Osteoblast (primary cell): ENCODE measurements around the gene LTBP1. TPM values are rescaled to one million over a fixed set of nuclear protein-coding genes. Genes with fewer than 3 reads are reported as not detected.

Experiments used
- DNase-seq: peaks from one replicate; pipeline ENCODE4 v3.0.0; 2011; ENCODE audit warnings: low spot score, mixed read lengths; ENCODE audit not compliant: insufficient read length; ENCODE audit errors: missing footprints
- H2AFZ ChIP-seq: 2 replicates; pipeline ENCODE4 v1.6.0; 2011; ENCODE audit warnings: mild to moderate bottlenecking, low read length
- H3K27ac ChIP-seq: 2 replicates; pipeline ENCODE4 v1.5.1; 2011; ENCODE audit warnings: mild to moderate bottlenecking, low read depth, low read length, moderate library complexity
- H3K27me3 ChIP-seq: 2 replicates; pipeline ENCODE4 v1.6.0; 2012; ENCODE audit warnings: mild to moderate bottlenecking, control low read depth, inconsistent platforms, low read length, moderate library complexity; ENCODE audit not compliant: insufficient read depth
- H3K36me3 ChIP-seq: 2 replicates; pipeline ENCODE4 v1.5.1; 2011; ENCODE audit warnings: mild to moderate bottlenecking, low read length, control low read depth, moderate library complexity; ENCODE audit not compliant: insufficient read depth
- H3K4me1 ChIP-seq: 2 replicates; pipeline ENCODE4 v1.5.1; 2011; ENCODE audit warnings: mild to moderate bottlenecking, low read length, control low read depth, moderate library complexity; ENCODE audit not compliant: insufficient read depth
- H3K4me2 ChIP-seq: 2 replicates; pipeline ENCODE4 v1.6.0; 2011; ENCODE audit warnings: mild to moderate bottlenecking, low read length; ENCODE audit not compliant: insufficient read depth
- H3K4me3 ChIP-seq: fragments of 200-600 bp; sonication (generic); 3 replicates; pipeline ENCODE4 v1.5.1; 2012; ENCODE audit warnings: mild to moderate bottlenecking, low read length, inconsistent platforms; ENCODE audit not compliant: insufficient read depth
- H3K79me2 ChIP-seq: 2 replicates; pipeline ENCODE4 v1.6.0; 2012; ENCODE audit warnings: mild to moderate bottlenecking, low read length, control low read depth, inconsistent platforms; ENCODE audit not compliant: insufficient read depth
- H3K9me3 ChIP-seq: 2 replicates; pipeline ENCODE4 v1.5.1; 2011; ENCODE audit warnings: low read depth, low read length, control low read depth
- H4K20me1 ChIP-seq: 2 replicates; pipeline ENCODE4 v1.6.0; 2012; ENCODE audit warnings: mild to moderate bottlenecking, low read length, control low read depth; ENCODE audit not compliant: insufficient read depth
- total RNA-seq: library from RNA; depleted of rRNA; stranded (reverse); fragments of >200 nt; gene quantifications from 2 replicates; pipeline ENCODE4 v1.2.3, GENCODE V29; 2012
- TF ChIP-seq, protein P1 (sequence below): IDR thresholded peaks from 2 replicates; pipeline ENCODE4 v1.5.1; 2011; ENCODE audit warnings: mild to moderate bottlenecking, low read depth, low read length, moderate library complexity; ENCODE audit errors: extremely low read depth

LTBP1 gene
- total RNA-seq, 1 donor: 224 TPM

DNA sequence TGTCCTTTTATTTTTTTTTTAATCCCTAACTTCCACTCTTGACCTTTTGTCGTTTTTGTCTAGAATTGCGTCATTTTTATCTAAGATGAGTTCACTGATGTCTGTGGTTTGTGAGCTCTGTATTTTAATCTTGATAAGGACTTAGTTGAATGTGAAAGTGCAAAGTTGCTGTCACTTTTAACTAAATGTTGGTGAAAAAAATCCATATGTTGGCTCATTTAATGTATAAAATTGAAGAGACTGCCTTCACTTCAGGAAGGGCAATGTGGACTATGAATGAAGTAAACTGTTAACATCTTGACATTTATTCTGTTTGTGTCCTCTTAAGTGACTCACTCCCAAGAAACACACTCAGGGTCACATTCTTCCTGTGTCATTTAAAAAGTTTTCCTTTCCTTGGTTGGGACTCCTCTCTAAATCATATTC lies 273.1 kb downstream of the LTBP1 start:
- Histone ChIP-seq H2AFZ (no peak overlapping the region), H3K27ac (peak overlapping the region; percentile 78), H3K4me2 (peak overlapping the region; percentile 21)

DNA sequence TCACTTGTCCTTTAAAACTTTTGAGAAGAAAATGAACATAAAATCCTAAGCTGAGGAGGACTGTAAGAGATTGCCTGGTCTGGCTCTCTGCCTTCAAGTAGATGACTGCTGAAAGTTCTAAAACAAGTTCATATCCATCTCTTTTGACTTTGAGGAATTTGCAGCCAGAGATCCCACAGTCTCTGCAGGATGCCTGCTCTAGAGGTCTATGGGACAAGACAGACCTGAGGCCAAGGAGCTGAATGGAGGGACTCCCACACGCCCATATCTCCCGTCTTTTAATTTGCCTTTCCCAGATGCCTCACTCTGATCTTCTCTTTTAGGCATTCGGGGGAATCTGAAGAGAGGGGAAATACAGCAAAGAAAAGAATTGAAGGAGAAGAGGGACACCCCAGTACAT lies 273.8 kb downstream of the LTBP1 start:
- Histone ChIP-seq H3K27me3 (no peaks in the 10 kb centered on the region), H3K9me3 (no peaks in the 10 kb centered on the region), H3K4me2 (no peak overlapping the region), H3K4me1 (peaks cover 41% of the 10 kb centered on the region), H3K27ac (peak overlapping the region; percentile 78), H3K4me3 (no peak overlapping the region), H4K20me1 (no peaks in the 10 kb centered on the region), H3K79me2 (no peaks in the 10 kb centered on the region), H2AFZ (no peak overlapping the region), H3K36me3 (peaks cover 22% of the 10 kb centered on the region)
- TF ChIP-seq, protein P1, sequence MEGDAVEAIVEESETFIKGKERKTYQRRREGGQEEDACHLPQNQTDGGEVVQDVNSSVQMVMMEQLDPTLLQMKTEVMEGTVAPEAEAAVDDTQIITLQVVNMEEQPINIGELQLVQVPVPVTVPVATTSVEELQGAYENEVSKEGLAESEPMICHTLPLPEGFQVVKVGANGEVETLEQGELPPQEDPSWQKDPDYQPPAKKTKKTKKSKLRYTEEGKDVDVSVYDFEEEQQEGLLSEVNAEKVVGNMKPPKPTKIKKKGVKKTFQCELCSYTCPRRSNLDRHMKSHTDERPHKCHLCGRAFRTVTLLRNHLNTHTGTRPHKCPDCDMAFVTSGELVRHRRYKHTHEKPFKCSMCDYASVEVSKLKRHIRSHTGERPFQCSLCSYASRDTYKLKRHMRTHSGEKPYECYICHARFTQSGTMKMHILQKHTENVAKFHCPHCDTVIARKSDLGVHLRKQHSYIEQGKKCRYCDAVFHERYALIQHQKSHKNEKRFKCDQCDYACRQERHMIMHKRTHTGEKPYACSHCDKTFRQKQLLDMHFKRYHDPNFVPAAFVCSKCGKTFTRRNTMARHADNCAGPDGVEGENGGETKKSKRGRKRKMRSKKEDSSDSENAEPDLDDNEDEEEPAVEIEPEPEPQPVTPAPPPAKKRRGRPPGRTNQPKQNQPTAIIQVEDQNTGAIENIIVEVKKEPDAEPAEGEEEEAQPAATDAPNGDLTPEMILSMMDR: no peak
- no peak for DNase-seq

More for the DNA sequence above, 273.1 kb downstream of the LTBP1 start:
- no peaks in the 10 kb centered on the region for H3K79me2 ChIP-seq
- H4K20me1 ChIP-seq: no peaks in the 10 kb centered on the region
- H3K36me3 ChIP-seq: peaks cover 19% of the 10 kb centered on the region
- DNase-seq: peak; percentile 14
- TF ChIP-seq, protein P1: no peak
- H3K27me3 ChIP-seq: no peaks in the 10 kb centered on the region
- H3K4me3 ChIP-seq: no peak overlapping the region
- H3K9me3 ChIP-seq: no peaks in the 10 kb centered on the region
- H3K4me1 ChIP-seq: peaks cover 47% of the 10 kb centered on the region

DNA sequence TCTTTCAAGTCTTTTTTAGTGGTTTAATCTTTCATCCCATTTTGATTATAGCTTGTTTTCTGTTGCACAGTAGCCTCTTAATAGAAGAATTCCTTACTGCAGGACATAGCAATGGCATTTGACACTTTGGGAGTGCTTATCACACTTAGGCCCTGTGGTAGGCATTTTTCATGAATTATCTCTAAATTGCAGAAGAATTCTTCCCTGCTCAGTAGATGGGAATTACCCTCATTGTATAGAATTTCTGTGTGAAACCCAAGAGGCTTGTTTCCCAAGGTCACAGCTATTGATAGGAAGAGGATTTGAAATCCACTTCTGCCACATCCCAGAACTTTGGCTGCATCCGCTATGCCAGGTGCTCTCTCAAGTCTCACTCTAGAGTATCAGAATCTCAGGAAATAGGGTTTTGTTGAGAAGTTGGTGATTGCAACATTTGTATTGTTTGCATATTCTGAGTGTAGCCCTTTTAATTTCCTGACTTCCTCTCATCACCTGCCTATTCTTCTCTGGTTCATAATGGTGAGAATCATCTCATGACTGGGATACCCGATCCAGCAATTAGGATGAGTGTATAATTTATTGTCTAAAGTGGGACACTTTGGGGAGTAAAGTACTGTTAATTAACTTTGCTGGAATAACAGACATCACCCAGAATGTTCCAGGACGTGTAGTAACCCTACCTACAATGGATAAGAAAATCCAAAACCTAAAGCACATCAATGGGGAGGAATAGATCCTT lies 274.5 kb downstream of the LTBP1 start:
- Histone ChIP-seq H4K20me1 (no peaks in the 10 kb centered on the region), H3K4me2 (no peak overlapping the region), H3K4me1 (peaks cover 35% of the 10 kb centered on the region), H2AFZ (no peak overlapping the region), H3K27ac (peak overlapping the region; percentile 78), H3K36me3 (peaks cover 22% of the 10 kb centered on the region), H3K27me3 (no peaks in the 10 kb centered on the region), H3K9me3 (no peaks in the 10 kb centered on the region), H3K79me2 (no peaks in the 10 kb centered on the region), H3K4me3 (no peak overlapping the region)
- no peak for DNase-seq
- TF ChIP-seq, protein P1: no peak

DNA sequence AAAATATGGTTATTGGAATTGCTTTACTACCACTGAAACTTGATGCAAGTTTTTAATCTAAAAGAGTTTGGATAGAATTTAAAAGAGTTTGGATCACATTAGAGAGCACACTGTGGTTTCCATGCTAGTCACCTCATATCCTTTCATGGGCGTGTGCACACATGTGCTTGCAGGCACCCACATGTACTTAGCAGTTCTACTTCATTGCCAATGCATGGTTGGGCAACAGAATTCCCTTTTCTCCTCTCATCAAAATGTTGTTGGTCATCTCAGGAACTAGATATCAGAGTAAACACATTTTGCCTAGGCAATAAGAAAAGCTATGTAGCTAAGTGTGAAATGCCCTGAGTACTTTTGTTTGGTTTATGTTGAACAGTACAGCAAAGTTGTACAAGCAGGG lies 275.6 kb downstream of the LTBP1 start:
- H3K79me2 ChIP-seq: no peaks in the 10 kb centered on the region
- H4K20me1 ChIP-seq: no peaks in the 10 kb centered on the region
- H2AFZ ChIP-seq: no peak overlapping the region
- H3K27me3 ChIP-seq: no peaks in the 10 kb centered on the region
- H3K4me2 ChIP-seq: no peak overlapping the region
- no peak overlapping the region for H3K27ac ChIP-seq
- H3K4me1 ChIP-seq: peaks cover 24% of the 10 kb centered on the region
- no peaks in the 10 kb centered on the region for H3K9me3 ChIP-seq
- H3K4me3 ChIP-seq: no peak overlapping the region
- TF ChIP-seq, protein P1: no peak
- no peak for DNase-seq
- peaks cover 22% of the 10 kb centered on the region for H3K36me3 ChIP-seq
